IMR-90 (cell line): ENCODE measurements around the gene MEIS1. TPM values are rescaled to one million over a fixed set of nuclear protein-coding genes. Genes with fewer than 3 reads are reported as not detected.

ENCODE experiments used
- ATAC-seq: fragments of 200-7000 bp; cut with Tn5 transposase; 2 replicates; pipeline ENCODE4 v1.9.1; 2020; ENCODE audit warnings: low read depth, mild to moderate bottlenecking, moderate library complexity
- BruUV-seq: library from RNA; stranded (reverse); fragments of 400-500 nt; replicated peaks from 2 replicates; lab custom pipeline; 2021; lab: Mats Ljungman, UMichigan
- CTCF ChIA-PET: fragments of 300-600 bp; formaldehyde crosslinking; extraction: SDS; loops from one replicate; lab custom pipeline; 2021; ENCODE audit warnings: antibody characterized with exemption; lab: Yijun Ruan, JAX
- POLR2A ChIA-PET: fragments of 300-600 bp; sonication (Branson Sonifier 250); formaldehyde crosslinking; loops from one replicate; lab custom pipeline; 2022; ENCODE audit warnings: antibody characterized with exemption; ENCODE audit not compliant: unreplicated experiment; lab: Charles Lee
- DNase-seq: peaks from one replicate; pipeline ENCODE4 v3.0.0; 2013
- H2AFZ ChIP-seq: replicated peaks from 2 replicates; pipeline ENCODE3; 2013; ENCODE audit warnings: low read length, mild to moderate bottlenecking; ENCODE audit not compliant: poor library complexity
- H2AK5ac ChIP-seq: 2 replicates; pipeline ENCODE4 v1.6.1; 2013; ENCODE audit warnings: low read depth, low read length, inconsistent platforms
- H2AK9ac ChIP-seq: replicated peaks from 2 replicates; pipeline ENCODE3; 2013; ENCODE audit warnings: mild to moderate bottlenecking, low read depth, low read length, moderate library complexity; ENCODE audit not compliant: poor library complexity
- H2BK120ac ChIP-seq: 2 replicates; pipeline ENCODE4 v1.6.1; 2013; ENCODE audit warnings: low read depth, low read length, inconsistent platforms
- H2BK15ac ChIP-seq: 3 replicates; pipeline ENCODE4 v1.6.1; 2013; ENCODE audit warnings: low read depth, low read length, inconsistent platforms
- H2BK20ac ChIP-seq: 2 replicates; pipeline ENCODE4 v1.6.1; 2013; ENCODE audit warnings: low read depth, mild to moderate bottlenecking, inconsistent platforms, low read length, moderate library complexity
- H2BK5ac ChIP-seq: 2 replicates; pipeline ENCODE4 v1.6.1; 2013; ENCODE audit warnings: mild to moderate bottlenecking, low read depth, low read length, inconsistent platforms; ENCODE audit not compliant: poor library complexity, severe bottlenecking
- H3K14ac ChIP-seq: replicated peaks from 2 replicates; pipeline ENCODE4 v1.6.1; 2013; ENCODE audit warnings: low read depth, low read length, inconsistent platforms
- H3K18ac ChIP-seq: 2 replicates; pipeline ENCODE4 v1.6.1; 2013; ENCODE audit warnings: low read depth, low read length, control low read depth
- H3K23ac ChIP-seq: 2 replicates; pipeline ENCODE4 v1.6.1; 2013; ENCODE audit warnings: low read depth, low read length, inconsistent platforms
- H3K27ac ChIP-seq: 2 replicates; pipeline ENCODE4 v1.5.1; 2013; ENCODE audit warnings: mild to moderate bottlenecking, control low read depth, low read length; ENCODE audit not compliant: insufficient read depth
- H3K27me3 ChIP-seq: 2 replicates; pipeline ENCODE4 v1.6.1; 2013; ENCODE audit warnings: low read length; ENCODE audit not compliant: control insufficient read depth, insufficient read depth
- H3K36me3 ChIP-seq: 2 replicates; pipeline ENCODE4 v1.6.1; 2013; ENCODE audit warnings: low read length, mixed read lengths; ENCODE audit not compliant: control insufficient read depth, insufficient read depth
- H3K4ac ChIP-seq: 2 replicates; pipeline ENCODE4 v1.6.1; 2013; ENCODE audit warnings: low read depth, low read length, inconsistent platforms
- H3K4me1 ChIP-seq: 2 replicates; pipeline ENCODE4 v1.6.1; 2013; ENCODE audit warnings: low read length, mixed read lengths; ENCODE audit not compliant: control insufficient read depth, insufficient read depth
- H3K4me2 ChIP-seq: 2 replicates; pipeline ENCODE4 v1.6.1; 2013; ENCODE audit warnings: low read depth, mild to moderate bottlenecking, control low read depth, low read length, moderate library complexity
- H3K4me3 ChIP-seq: 2 replicates; pipeline ENCODE4 v1.5.1; 2013; ENCODE audit warnings: low read depth, mild to moderate bottlenecking, control low read depth, low read length, moderate library complexity; ENCODE audit not compliant: insufficient read depth
- H3K56ac ChIP-seq: 2 replicates; pipeline ENCODE4 v1.6.1; 2013; ENCODE audit warnings: low read length, inconsistent platforms; ENCODE audit not compliant: insufficient read depth; ENCODE audit errors: extremely low read depth
- H3K79me1 ChIP-seq, 2 experiments: 2 replicates each; pipeline ENCODE4 v1.6.1; 2013; ENCODE audit warnings: low read length in 2 of 2, inconsistent platforms in 1 of 2, low read depth in 1 of 2
- H3K9ac ChIP-seq: 2 replicates; pipeline ENCODE4 v1.6.1; 2013; ENCODE audit warnings: low read depth, low read length, control low read depth
- H3K9me1 ChIP-seq: 2 replicates; pipeline ENCODE4 v1.6.1; 2013; ENCODE audit warnings: low read length, inconsistent platforms; ENCODE audit not compliant: insufficient read depth
- H3K9me3 ChIP-seq: 2 replicates; pipeline ENCODE4 v1.6.1; 2013; ENCODE audit warnings: low read length; ENCODE audit not compliant: control insufficient read depth, insufficient read depth
- H4K20me1 ChIP-seq: 2 replicates; pipeline ENCODE4 v1.6.1; 2013; ENCODE audit warnings: low read length, inconsistent platforms; ENCODE audit not compliant: insufficient read depth
- H4K5ac ChIP-seq: 2 replicates; pipeline ENCODE4 v1.6.1; 2013; ENCODE audit warnings: mild to moderate bottlenecking, low read depth, low read length, control low read depth
- H4K8ac ChIP-seq, 2 experiments: 2 replicates each; pipeline ENCODE4 v1.6.1; 2013; ENCODE audit warnings: low read depth in 2 of 2, low read length in 2 of 2, control low read depth in 1 of 2, inconsistent platforms in 1 of 2
- H4K91ac ChIP-seq: 2 replicates; pipeline ENCODE4 v1.6.1; 2013; ENCODE audit warnings: low read depth, low read length, inconsistent platforms; ENCODE audit not compliant: insufficient read depth
- CHD1 ChIP-seq: IDR thresholded peaks from 2 replicates; pipeline ENCODE4 v1.6.1; 2012; ENCODE audit warnings: low read depth, low read length, improper control_type of control experiment
- MAFK ChIP-seq: IDR thresholded peaks from 2 replicates; pipeline ENCODE4 v1.6.1; 2012; ENCODE audit warnings: low read depth, low read length, improper control_type of control experiment
- WGBS, 2 experiments: methylation state at CpG; one replicate each; pipeline versions ENCODE4 v1.1.5 to v1.1.7; 2013; ENCODE audit warnings: missing lambda C conversion rate in 2 of 2; ENCODE audit not compliant: insufficient read length in 1 of 2; ENCODE audit errors: extremely low coverage in 2 of 2; 5-methylcytosine and 5-hydroxymethylcytosine counted together
- dilution Hi-C: fragments of 300-500 bp; cut with HindIII; formaldehyde crosslinking; loops from one replicate; pipeline ENCODE4 v1.14.3; 2018; ENCODE audit warnings: low sequenced_read_pairs; ENCODE audit not compliant: unreplicated experiment
- in situ Hi-C: fragments of 300-500 bp; cut with MboI; formaldehyde crosslinking; loops from 3 replicates; pipeline ENCODE4 v1.14.3; 2019; ENCODE audit warnings: low sequenced_read_pairs, inconsistent platforms, mixed read lengths
- intact Hi-C: fragments of 100-400 bp; cut with micrococcal nuclease; formaldehyde crosslinking; loops from 2 replicates; pipeline ENCODE4 v1.10.0; 2022
- polyA plus RNA-seq, 3 experiments: library from polyadenylated mRNA; depleted of rRNA; stranded (reverse); fragments of >200 nt; gene quantifications; 2 replicates each; pipeline ENCODE4 v1.2.3, GENCODE V29; 2012; ENCODE audit warnings: low replicate concordance in 1 of 3
- total RNA-seq: library from RNA; depleted of rRNA; stranded (reverse); fragments of >200 nt; gene quantifications from 2 replicates; pipeline ENCODE4 v1.2.3, GENCODE V29; 2012
- TF ChIP-seq, protein P1 (sequence below): fragments of 150-350 bp; IDR thresholded peaks from 2 replicates; pipeline ENCODE4 v1.6.1; 2016; ENCODE audit warnings: low read depth, mild to moderate bottlenecking, low read length, moderate library complexity, borderline replicate concordance

The MEIS1 gene
- total and polyA plus RNA-seq, 2 of the 4 experiments (the other 2 are of a cell fraction): 54.4 to 157 TPM

DNA sequence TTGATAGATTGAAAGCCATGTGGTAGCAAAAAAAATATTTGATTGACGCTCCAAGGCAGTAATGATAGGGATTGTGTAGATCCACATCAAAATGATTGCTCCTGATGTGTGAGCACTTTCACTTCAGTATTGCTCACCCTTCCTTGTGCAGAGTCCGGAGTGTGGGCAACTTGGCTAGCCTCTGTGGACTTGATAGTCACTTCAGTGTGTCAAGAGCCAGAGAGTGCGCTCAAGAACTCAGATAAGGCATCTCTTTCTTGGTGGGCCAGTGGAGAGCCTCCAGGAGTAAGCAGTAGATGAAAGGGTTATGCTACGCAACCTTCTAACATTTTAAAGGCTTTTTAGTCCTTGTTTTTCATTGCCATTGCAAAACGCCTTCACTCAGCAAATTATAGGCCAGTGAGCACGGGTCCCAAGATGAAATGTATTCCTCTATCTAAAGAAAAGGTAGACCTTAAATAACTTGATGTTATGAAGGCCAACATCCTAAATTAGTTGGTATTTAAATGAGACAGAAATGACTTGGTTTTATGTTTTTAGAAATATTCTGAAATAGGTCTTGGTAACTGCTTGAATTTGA, 84.4 kb downstream of the MEIS1 start:
- H4K91ac ChIP-seq: no peak overlapping the region
- H3K23ac ChIP-seq: no peak overlapping the region
- BruUV-seq: no TSS peak
- peaks cover 29% of the 10 kb centered on the region for H3K36me3 ChIP-seq
- in situ Hi-C loops: no loop called here
- no peak overlapping the region for H3K14ac ChIP-seq
- no peaks in the 10 kb centered on the region for H3K27me3 ChIP-seq
- H4K20me1 ChIP-seq: peaks cover 72% of the 10 kb centered on the region
- H2AK5ac ChIP-seq: no peak overlapping the region
- CTCF ChIA-PET: no interaction called here
- no peak overlapping the region for H3K56ac ChIP-seq
- H3K4ac ChIP-seq: no peak overlapping the region
- no peak overlapping the region for H2BK15ac ChIP-seq
- no CpG with 5 or more reads among the region's 6 CpGs for WGBS, 2 experiments
- intact Hi-C loops: no loop called here
- no peak overlapping the region for H3K18ac ChIP-seq
- peaks cover 22% of the 10 kb centered on the region for H3K9me1 ChIP-seq
- dilution Hi-C loops: no loop called here
- H3K27ac ChIP-seq: no peak overlapping the region
- H3K4me2 ChIP-seq: no peak overlapping the region
- no peak overlapping the region for H2AK9ac ChIP-seq
- H2BK120ac ChIP-seq: no peak overlapping the region
- peaks cover 17% of the 10 kb centered on the region for H3K4me1 ChIP-seq
- ATAC-seq (no peak), DNase-seq (no peak)
- H4K5ac ChIP-seq: no peak overlapping the region
- peaks cover 28 to 69% of the 10 kb centered on the region in 2 experiments for H3K79me1 ChIP-seq
- no peak overlapping the region for H2BK20ac ChIP-seq
- H3K4me3 ChIP-seq: no peak overlapping the region
- TF ChIP-seq MAFK (0 out of 2 replicates have a peak, but pooled peaks have one; percentile 36), CHD1 (no peak)
- TF ChIP-seq, protein P1, sequence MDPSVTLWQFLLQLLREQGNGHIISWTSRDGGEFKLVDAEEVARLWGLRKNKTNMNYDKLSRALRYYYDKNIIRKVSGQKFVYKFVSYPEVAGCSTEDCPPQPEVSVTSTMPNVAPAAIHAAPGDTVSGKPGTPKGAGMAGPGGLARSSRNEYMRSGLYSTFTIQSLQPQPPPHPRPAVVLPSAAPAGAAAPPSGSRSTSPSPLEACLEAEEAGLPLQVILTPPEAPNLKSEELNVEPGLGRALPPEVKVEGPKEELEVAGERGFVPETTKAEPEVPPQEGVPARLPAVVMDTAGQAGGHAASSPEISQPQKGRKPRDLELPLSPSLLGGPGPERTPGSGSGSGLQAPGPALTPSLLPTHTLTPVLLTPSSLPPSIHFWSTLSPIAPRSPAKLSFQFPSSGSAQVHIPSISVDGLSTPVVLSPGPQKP: no peak
- H3K9ac ChIP-seq: no peak overlapping the region
- POLR2A ChIA-PET: no interaction called here
- H2AFZ ChIP-seq: no peak overlapping the region
- H3K9me3 ChIP-seq: no peaks in the 10 kb centered on the region
- no peak overlapping the region for H2BK5ac ChIP-seq
- H4K8ac ChIP-seq: no peak overlapping the region
